GM18873 (cell line): Measurements from ENCODE around the gene ZBP1.
A peak's percentile ranks its signal among the peaks of the same experiment; 100 is the strongest.

Experiments used
- ATAC-seq: cut with Tn5 transposase; IDR thresholded peaks from one replicate; pipeline ENCODE4 v1.9.1; 2021; ENCODE audit warnings: mild to moderate bottlenecking, moderate library complexity, moderate number of reproducible peaks; ENCODE audit not compliant: unreplicated experiment, low FRiP score

ZBP1 gene

GRCh38 chr20:57658833-57659516 is 38.7 kb upstream of the ZBP1 start:
- ATAC-seq, result no peak

- ATAC-seq, result no peak
Observed at GRCh38 chr20:57658447-57658832, 38.2 kb upstream of the ZBP1 start.

GRCh38 chr20:57657535-57658446 is 37.6 kb upstream of the ZBP1 start:
- ATAC-seq, result no peak

- no peak for ATAC-seq
Observed at GRCh38 chr20:57656821-57657534, 36.8 kb upstream of the ZBP1 start.

GRCh38 chr20:57656252-57656820 is 36.1 kb upstream of the ZBP1 start:
- no peak for ATAC-seq

GRCh38 chr20:57655809-57656155 is 35.6 kb upstream of the ZBP1 start:
- ATAC-seq, result no peak

GRCh38 chr20:57654998-57655808 is 35.0 kb upstream of the ZBP1 start:
- no peak for ATAC-seq

GRCh38 chr20:57654363-57654997 is 34.3 kb upstream of the ZBP1 start:
- ATAC-seq, result peak; percentile 61

GRCh38 chr20:57653910-57654309 is 33.7 kb upstream of the ZBP1 start:
- ATAC-seq, result no peak

- no peak for ATAC-seq
Observed at GRCh38 chr20:57653546-57653900, 33.3 kb upstream of the ZBP1 start.

- ATAC-seq, result no peak
Observed at GRCh38 chr20:57652606-57653545, 32.6 kb upstream of the ZBP1 start.

- ATAC-seq, result no peak
Observed at GRCh38 chr20:57651881-57652605, 31.8 kb upstream of the ZBP1 start.

GRCh38 chr20:57650756-57651483 is 30.7 kb upstream of the ZBP1 start:
- ATAC-seq, result no peak

- no peak for ATAC-seq
Observed at GRCh38 chr20:57650266-57650665, 30.0 kb upstream of the ZBP1 start.

- ATAC-seq, result no peak
Observed at GRCh38 chr20:57649617-57650015, 29.4 kb upstream of the ZBP1 start.

GRCh38 chr20:57648878-57649616 is 28.8 kb upstream of the ZBP1 start:
- no peak for ATAC-seq
